Stimulated activated CD4-positive, alpha-beta T cell treated with anti-CD3 and anti-CD28 coated beads, Interleukin-4, amount 100 ng/mL, for 24 hours (primary cell): Measurements from ENCODE around the gene OR2L8.

Experiments used
- DNase-seq: peaks from one replicate; pipeline ENCODE4 v3.0.0-alpha.2; 2020

Gene OR2L8, protein sequence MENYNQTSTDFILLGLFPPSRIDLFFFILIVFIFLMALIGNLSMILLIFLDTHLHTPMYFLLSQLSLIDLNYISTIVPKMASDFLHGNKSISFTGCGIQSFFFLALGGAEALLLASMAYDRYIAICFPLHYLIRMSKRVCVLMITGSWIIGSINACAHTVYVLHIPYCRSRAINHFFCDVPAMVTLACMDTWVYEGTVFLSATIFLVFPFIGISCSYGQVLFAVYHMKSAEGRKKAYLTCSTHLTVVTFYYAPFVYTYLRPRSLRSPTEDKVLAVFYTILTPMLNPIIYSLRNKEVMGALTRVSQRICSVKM

DNA sequence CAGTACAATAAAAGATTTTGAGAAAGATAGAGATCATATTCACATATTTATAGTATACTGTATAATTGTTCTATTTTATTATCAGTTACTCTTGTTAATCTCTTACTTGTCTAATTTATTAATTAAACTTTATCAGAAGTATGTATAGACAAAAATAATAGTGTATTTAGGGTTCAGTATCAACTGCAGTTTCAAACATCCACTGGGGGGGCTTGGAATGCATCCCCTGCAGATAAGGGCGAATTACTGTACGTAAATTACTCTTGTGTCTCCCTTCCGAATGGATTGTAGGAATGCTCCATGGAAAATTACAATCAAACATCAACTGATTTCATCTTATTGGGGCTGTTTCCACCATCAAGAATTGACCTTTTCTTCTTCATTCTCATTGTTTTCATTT, at the start of gene OR2L8:
TSS of gene OR2L8 (plus strand) at position 301 of the 400 bp plus-strand sequence. CDS start at position 301, 0 bp downstream.
- no peak for DNase-seq

DNA sequence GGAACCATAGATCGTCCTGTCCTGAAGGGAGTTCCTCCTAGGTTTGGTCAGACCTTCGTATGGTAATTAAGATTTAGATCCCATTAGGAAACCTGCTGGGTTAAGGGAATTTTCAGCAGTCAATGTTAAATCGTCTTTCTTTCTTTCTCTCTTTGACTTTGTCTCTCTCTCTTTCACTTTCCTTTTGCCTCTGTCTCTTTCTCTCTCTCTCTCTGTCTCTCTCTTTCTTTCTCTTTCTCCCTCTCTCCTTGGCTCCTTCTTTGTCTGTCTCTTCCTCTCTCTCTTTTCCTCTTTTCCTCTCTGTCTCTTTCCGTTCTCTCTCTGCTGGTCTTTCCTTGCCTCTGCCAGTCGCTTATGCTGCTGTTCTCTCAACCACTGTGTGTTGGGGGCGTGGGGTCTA, 44.5 kb upstream of the OR2L8 start:
- DNase-seq: no peak

DNA sequence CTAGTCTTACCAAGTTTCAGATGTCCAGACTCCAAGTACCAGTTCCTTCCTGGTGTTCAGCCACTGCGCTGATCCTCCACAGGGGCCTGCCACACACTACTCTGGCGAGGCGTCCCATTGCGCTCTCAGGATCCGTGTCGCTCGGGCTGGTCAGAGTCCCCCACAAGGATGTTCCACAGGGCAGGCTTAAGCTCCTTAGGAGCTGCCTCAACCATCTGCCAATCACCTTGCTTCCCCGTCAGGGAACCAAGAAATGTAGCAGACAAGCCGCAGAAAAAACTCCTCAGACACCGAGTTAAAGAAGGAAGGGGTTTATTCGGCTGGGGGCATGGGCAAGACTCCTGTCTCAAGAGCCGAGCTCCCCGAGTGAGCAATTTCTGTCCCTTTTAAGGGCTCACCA, 43.5 kb upstream of the OR2L8 start:
- DNase-seq: no peak

DNA sequence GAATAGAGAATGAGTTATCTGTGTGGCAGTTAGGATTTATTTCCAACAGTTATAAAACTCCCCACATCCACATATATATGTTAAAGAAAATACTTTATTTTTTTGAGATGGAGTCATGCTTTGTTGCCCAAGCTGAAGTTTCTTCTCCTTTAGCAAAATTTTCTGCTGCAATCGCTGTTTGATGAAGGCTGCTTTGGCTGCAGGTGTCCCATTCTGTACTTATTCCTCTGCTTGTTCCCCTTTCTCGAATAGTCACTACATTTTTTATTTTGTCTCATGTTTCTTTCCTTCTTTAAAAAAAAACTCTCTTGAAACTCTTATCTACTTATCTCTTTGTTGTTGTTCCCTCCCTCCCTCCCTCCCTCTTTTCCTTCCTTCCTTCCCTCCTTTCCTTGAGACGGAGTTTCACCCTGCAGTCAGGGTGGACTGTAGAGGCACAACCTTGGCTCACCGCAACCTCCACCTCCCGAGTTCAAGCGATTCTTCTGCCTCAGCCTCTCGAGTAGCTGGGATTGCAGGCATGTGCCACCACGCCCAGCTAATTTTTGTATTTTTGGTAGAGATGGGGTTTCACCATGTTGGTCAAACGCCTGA, 42.7 kb upstream of the OR2L8 start:
- DNase-seq: no peak

DNA sequence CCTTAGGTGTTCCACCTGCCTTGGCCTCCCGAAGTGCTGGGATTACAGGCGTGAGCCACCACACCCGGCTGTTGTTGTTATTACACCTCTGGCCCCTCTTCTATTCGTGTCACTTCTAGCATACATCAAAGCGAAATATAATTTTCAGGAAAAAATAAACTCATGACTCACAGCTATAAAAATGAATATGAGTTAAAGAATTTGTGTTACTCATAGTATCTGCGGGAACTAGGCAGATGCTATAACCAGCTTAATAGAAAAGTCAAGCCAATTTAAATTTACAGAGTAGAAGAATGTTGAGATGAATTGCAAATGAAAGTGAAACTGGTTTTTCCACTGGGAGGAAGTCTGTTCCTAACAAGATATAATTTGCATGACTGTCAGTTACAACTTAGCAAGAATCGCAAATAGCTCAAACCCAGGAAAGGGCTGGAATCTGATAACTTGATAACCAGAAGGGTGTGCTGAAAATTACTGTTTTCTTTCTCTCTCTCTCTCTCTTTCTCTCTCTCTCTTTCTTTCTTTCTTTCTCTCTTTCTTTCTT, 42.1 kb upstream of the OR2L8 start:
- peak; percentile 8 for DNase-seq

DNA sequence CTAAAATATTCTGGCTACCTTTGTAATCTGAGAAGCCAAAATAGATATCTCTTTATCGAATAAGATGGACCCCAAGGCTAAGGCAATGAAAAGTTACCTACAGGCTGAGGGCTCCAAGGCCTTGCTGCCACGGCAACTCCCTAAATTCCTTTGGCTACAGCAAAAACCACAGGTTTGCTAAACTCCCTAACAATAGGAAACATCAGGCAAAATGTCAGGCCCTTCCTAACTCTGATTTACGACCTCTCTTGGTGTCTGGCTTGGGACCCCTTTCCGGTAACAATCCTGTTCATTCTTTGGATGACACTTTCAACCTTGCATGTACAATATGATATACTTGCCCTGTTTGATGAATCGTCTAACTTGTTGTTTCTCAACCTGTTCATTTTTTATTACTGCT, 39.9 kb upstream of the OR2L8 start:
- no peak for DNase-seq

DNA sequence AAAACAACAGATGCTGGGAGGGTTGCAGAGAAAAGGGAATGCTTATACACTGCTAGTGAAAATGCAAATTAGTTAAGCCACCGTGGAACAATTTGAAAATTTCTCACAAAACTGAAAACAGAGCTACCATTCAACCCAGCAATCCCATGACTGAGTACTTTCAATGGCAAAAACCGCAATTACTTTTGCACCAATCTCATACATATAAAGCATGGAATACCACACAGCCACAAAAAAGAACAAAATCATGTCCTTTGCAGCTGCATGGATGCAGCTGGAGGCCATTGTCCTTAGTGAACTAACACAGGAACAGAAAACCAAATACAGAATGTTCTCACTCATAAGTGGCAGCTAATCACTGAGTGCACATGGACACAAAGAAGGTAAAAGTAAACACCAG, 34.9 kb upstream of the OR2L8 start:
- no peak for DNase-seq

DNA sequence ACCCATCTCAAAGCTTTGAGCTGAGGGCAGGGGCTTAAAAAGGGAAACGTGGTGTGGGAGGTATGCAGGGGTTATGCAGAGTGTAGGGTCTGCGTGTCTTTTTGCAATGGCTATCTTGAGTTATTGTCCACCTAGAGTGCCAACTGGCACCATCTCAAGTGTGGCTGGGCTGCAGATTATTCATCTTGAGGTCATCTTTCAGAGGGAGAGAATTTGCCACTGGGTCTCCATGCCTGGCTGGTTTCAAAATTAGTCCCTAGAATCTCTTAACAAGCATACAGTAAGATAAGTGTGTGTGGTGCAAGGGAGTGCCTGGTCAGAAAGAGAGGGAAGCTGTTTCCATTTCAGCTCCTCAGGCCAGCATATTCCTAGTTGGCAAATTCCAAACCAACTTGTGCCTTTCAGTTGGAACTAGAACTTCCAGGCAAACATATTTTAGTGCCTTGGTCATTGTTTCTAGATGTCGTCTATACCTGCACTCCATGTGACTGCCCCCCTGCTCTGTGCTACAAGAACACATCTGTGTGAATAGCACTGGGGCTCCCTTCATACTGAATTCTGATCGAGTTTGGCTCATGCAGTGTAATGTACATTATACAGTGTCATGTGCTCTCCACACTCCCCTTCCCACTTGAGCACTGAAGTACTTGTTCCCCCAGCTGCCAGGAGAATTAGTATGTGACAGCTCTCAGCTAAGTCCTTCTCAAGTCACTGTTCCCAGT, 33.6 kb upstream of the OR2L8 start:
- no peak for DNase-seq

DNA sequence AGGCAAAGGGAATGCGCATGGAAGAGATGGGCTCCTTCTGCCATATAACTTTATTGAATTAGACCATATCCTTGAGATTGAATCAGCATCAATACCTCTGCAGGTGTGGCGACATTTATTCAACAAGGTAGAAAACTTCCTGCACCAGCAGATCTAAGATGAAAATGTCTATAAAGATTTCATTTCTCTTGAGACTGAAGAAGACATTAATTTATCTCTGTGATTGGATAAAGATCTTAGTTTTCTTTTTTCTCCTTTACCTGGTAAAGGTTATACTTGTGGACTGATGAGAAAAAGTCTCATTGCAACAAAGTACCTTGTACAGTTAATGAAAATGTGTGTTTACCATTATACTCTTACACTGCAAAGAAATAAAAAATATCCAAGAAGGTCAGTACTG, 28.7 kb upstream of the OR2L8 start, which contains the start of gene OR2T8:
TSS of gene OR2T8 (plus strand) at position 301 of the 400 bp plus-strand sequence. CDS start 766 bp downstream, outside the sequence.
- DNase-seq: no peak

DNA sequence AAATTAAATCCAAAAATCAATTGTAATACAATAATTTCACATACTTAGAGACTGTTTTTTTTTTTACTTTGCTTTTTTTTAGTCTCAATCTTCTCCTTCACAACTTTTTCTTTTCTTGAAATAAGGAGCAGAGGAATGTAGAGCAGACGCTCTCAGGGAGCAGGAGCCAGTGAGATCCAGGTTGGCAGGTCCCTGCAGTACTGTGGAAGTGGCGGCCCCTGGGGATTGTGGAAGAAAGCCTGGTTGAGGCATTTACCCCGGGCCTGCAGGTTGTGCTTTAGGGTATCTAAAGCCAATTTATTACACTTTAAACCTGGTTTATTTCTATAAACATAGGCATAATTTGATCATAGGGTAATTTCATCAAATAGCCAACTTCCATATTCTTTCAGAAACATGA, 24.7 kb upstream of the OR2L8 start:
- DNase-seq: no peak

DNA sequence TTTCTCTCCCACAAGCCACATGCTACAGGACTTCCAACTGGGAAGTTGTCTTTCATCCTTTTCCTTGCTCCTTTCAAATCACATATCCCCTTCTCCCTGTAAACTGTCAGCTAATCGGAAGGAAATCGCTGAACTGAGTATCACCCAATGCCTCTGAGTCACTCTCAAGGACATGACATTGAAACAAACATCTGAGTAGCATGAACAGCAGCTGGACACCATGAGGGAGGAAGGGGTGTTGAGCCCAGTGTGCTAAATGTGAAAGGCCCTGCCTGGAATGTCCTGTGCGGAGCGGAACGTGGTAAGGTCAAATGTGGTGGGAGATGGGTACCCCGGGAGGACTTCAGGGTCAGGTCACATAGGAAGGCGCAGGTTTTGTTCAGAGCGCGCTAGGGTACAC, 23.8 kb upstream of the OR2L8 start, which contains the start of gene OR2AJ1:
TSS of gene OR2AJ1 (plus strand) at position 22 of the 400 bp plus-strand sequence. CDS start 8,880 bp downstream, outside the sequence.
- DNase-seq: no peak

DNA sequence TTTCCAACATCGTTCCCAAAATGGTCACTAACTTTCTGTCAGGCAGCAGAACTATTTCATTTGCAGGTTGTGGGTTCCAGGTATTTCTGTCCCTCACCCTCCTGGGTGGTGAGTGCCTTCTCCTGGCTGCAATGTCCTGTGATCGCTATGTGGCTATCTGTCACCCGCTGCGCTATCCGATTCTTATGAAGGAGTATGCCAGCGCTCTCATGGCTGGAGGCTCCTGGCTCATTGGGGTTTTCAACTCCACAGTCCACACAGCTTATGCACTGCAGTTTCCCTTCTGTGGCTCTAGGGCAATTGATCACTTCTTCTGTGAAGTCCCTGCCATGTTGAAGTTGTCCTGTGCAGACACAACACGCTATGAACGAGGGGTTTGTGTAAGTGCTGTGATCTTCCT, 14.7 kb upstream of the OR2L8 start:
- DNase-seq: no peak

DNA sequence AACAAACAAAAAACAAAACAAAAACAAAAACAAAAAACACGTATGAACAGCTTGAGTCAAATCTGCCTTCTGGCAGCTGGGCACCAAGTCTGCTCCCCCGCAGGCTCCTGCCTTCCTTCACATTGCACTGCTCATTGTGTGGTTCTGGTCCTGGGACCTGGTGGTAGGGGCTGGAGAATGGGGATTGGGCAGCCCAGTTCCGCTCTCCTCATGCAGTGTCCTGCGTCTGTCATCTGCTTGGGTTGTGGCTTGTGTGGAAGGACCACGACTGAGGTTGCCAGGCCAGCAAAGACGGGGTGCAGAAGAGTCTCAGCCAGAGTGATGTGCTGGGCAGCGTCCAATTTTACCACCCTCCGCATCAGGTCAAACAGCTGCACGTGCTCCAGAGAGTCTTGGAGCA, 12.9 kb upstream of the OR2L8 start:
- DNase-seq: no peak

DNA sequence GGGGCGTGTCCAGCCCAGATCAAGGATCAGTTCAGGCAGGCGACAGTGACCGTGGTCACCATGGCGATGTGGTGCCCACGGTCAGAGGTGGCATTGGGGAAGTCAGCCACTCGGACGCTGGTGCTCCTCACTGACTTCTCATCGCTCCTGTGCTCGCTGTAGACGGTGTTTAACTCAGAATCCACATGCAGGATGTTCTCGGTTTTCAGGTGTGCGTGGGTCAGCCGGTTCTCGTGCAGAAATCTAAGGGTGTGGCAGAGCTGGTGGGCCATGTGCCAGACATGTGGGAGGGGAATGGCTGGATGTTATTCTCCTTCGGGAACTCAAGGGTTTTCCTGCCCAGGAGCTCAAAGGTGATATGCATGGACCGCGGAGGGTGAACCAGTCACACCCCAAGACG, 12.2 kb upstream of the OR2L8 start:
- no peak for DNase-seq

DNA sequence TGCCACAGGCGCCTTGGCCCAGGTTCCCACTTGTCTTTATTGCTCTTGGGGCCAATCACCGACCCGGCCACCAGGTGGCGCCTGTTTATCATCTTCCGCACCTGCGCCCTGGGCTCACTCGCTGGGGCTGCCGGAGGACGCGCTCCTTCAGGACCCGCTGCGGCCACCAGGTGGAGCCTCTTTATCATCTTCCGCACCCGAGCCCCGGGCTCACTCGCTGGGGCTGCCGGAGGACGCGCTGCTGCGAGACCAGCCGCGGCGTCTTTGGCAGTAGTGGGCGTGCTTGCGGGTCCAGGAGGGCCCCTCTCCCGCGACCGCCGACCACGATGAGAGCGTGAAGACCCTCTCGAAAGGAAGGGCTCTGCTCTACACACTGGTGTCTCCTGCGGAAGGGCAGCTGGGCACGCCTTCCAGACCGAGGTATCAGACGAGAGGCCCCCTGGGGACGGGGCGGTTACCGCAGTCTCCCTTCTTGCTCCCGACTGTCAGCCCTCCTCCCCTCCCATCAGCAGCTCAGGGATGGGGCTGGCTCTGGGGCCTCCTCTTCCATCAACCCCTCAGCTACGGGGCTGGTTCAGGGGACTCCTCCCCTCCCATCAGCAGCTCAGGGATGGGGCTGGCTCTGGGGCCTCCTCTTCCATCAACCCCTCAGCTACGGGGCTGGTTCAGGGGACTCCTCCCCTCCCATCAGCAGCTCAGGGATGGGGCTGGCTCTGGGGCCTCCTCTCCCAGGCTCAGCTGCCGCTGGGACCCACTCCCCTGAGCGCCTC, 11.5 kb upstream of the OR2L8 start:
- peak; percentile 65 for DNase-seq

DNA sequence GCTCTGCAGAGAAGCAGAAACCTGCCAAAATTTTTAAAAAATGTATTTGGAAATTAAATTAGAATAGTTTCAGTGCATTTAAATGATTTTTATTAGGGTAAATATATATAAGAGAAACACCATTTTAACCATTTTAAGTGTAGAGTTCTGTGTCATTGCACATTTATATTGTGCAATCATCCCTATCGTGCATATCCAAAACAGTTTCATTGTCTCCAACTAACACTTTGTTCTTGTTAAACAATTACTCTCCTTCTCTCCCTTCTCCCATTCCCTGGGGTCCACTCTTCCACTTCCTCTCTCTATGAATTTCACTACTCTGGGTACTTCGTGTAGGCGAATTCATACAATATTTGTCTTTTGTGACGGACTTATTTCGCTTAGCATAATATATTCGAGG, 6.0 kb upstream of the OR2L8 start:
- no peak for DNase-seq

DNA sequence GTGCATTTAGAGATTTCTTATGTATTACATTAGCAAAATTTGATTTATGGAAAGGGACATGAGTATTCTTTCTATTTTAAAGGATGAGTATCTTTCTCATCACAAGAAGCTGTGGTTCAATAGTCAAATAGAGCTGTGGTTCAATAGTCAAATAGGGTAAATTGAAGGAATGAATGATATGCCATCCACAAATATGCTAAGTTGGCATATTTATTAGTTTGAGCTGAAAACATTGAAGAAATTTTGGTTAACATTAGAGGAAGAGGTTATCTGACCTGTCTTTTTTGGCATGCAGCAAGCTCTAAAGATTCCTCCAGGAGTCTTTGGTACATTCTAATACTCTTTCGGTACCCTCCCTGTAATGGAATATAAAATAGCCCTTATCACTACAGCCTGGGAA, 4.8 kb downstream of the OR2L8 start:
- no peak for DNase-seq

DNA sequence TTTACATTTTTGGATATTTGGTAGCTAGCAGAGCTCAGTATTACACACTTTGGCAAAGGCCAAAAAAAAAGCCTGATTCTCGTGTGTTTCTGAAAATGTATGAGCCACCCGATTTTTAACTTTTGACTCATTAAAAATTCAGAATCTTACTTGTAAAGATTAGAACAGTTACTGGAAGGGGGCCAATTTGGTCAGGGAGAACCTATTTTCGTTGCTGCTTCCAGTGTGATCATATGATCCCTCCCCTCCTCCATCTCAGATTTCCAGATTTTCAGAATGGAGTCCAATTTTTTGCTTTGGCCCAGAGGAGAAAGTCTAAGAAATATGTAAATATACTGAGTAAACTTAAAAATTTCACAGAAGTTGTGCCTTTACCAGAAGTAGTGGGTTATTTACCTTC, 13.1 kb downstream of the OR2L8 start:
- no peak for DNase-seq

DNA sequence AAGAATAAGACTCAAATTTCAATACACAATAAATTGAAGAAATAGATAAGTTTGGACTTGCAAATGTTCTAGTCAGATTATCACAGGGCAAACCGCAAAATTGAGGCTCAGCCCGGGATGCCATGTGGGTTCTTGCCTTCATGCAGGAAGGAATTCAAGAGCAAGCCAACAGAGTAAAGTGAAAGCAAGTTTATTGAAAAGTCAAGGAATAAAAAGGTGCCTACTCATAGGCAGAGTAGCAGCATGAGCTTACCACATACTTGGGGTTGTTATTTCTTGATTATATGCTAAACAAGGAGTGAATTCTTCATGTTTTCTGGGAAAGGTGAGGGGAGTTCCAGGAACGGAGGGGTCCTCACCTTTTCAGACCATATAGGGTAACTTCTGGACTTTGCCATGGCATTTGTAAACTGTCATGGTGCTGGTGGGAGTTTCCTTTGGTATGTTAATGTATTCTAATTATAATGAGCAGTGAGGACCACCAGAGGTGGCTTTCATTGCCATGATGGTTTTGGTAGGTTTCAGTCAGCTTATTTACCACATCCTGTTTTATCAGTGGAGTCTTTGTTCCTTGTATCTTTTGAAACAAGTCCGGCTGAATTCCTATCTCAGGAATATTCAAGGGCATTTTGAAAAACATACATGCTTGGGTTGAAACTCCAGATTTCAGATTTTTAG, 14.4 kb downstream of the OR2L8 start:
- DNase-seq: no peak

DNA sequence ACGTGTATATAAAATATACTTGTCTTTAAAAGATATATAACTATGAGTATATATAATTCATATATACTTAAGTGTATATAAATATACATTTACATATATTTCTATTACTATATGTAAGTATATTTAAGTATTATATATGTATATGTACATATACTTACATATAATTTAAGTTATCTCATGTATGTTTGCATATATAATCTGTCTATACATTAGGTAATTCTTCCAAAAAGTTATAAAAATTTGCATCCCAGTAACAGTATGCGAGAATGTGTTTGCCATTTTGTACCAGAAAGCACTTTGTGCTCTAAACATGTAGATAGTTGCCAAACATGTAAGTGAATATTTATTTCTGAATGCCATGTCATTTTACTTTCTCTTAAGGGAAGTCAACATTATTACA, 16.3 kb downstream of the OR2L8 start, which contains the start of gene OR2AK2:
TSS of gene OR2AK2 (plus strand) at position 301 of the 400 bp plus-strand sequence. CDS start 144 bp downstream, outside the sequence.
- DNase-seq: no peak

DNA sequence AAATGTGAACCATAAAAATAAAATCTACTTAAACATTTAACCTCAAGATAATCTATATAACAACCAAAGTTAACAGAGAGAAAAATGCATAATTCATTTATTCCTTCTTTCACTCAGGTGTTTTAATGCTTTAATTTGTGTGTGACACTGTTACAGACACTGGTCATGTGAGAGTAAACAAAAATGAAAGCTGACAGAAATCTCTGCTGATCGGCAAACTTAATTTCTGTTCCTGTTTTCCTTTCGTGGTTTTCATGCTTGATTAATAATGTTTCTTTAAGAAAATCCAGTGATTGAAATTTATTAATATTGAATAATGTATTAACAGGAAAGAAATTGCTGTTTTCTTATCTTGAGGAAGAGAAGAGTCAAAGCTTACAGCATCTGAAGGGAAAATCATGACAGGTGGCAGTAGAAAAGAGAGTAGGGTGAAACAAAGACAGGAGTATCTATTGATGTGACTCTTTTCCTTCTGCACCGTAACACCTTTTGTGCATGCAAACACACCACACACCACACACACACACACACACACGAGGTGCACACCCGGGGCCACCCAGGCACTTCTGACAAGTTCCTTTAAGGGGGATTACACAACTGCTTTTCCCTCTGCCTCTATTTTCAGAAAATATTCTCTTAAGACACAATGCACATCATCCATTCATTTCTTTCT, 18.0 kb downstream of the OR2L8 start:
- DNase-seq: no peak

DNA sequence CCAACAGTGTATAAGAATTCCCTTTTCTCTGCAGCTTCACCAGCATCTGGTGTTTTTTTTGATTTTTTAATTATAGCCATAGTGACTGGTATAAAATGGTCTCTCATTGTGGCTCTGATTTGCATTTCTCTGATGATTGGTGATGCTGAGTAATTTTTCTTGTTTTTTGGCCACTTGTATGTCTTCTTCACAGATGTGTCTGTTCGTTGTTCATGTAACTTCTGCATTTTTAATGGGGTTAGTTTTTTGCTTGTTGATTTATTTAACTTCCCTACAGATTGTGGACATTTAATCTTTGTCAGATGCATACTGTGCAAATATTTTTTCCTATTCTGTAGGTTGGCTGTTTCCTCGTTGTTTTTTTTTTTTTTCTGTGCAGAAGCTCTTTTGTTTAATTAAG, 44.3 kb downstream of the OR2L8 start:
- DNase-seq: no peak
